ENCODE data around the gene NBPF12.
"Not testable (repeated sequence)": the region's sequence is repeated elsewhere in the genome, so short reads cannot be mapped to it uniquely, and the experiment has no call there.

The NBPF12 gene

GRCh38 chr1:146938242-146938902 lies at the start of gene NBPF12:
NBPF12 (plus strand) TSS chr1:146938324; CDS start chr1:146960144, 21,820 bp downstream.
- peak; percentile 89 for DNase-seq

GRCh38 chr1:146891355-146891754 lies 46.8 kb upstream of the NBPF12 start:
- DNase-seq, result not testable (repeated sequence)

- not testable (repeated sequence) for DNase-seq
Observed at GRCh38 chr1:146892331-146892730, 45.8 kb upstream of the NBPF12 start.

GRCh38 chr1:146907565-146908261 lies 30.4 kb upstream of the NBPF12 start:
- DNase-seq, result not testable (repeated sequence)

GRCh38 chr1:146912975-146913374 lies 25.1 kb upstream of the NBPF12 start:
- peak; percentile 13 for DNase-seq

GRCh38 chr1:146920811-146921210 lies 17.3 kb upstream of the NBPF12 start:
- DNase-seq, result not testable (repeated sequence)

- not testable (repeated sequence) for DNase-seq
Observed at GRCh38 chr1:146922614-146923013, 15.5 kb upstream of the NBPF12 start.

GRCh38 chr1:146924106-146924505 lies 14.0 kb upstream of the NBPF12 start:
- DNase-seq, result not testable (repeated sequence)

GRCh38 chr1:146926413-146926812 lies 11.7 kb upstream of the NBPF12 start:
- not testable (repeated sequence) for DNase-seq

- DNase-seq, result not testable (repeated sequence)
Observed at GRCh38 chr1:146930225-146930624, 7.9 kb upstream of the NBPF12 start.

GRCh38 chr1:146934390-146935223 lies 3.5 kb upstream of the NBPF12 start:
- not testable (repeated sequence) for DNase-seq

GRCh38 chr1:146937462-146937861 lies 662 bp upstream of the NBPF12 start:
- not testable (repeated sequence) for DNase-seq

GRCh38 chr1:146938927-146939786 lies 1.0 kb downstream of the NBPF12 start:
- DNase-seq, result peak; percentile 29

- not testable (repeated sequence) for DNase-seq
Observed at GRCh38 chr1:146940293-146940692, 2.2 kb downstream of the NBPF12 start.

- DNase-seq, result not testable (repeated sequence)
Observed at GRCh38 chr1:146943342-146943886, 5.3 kb downstream of the NBPF12 start.

- not testable (repeated sequence) for DNase-seq
Observed at GRCh38 chr1:146948127-146948526, 10.0 kb downstream of the NBPF12 start.

- peak; percentile 36 for DNase-seq
Observed at GRCh38 chr1:146964340-146964739, 26.2 kb downstream of the NBPF12 start.

GRCh38 chr1:146966351-146966750 lies 28.2 kb downstream of the NBPF12 start:
- DNase-seq, result not testable (repeated sequence)

- not testable (repeated sequence) for DNase-seq
Observed at GRCh38 chr1:146970656-146971055, 32.5 kb downstream of the NBPF12 start.

GRCh38 chr1:146972681-146973080 lies 34.6 kb downstream of the NBPF12 start:
- DNase-seq, result not testable (repeated sequence)

GRCh38 chr1:146985855-146986254 lies 47.7 kb downstream of the NBPF12 start:
- not testable (repeated sequence) for DNase-seq

- not testable (repeated sequence) for DNase-seq
Observed at GRCh38 chr1:146986450-146986849, 48.3 kb downstream of the NBPF12 start.

All from left hindlimb (tissue), 1 donor.